PFSK-1 (cell line): ENCODE data around the gene VTI1A.
A peak's percentile ranks its signal among the peaks of the same experiment; 100 is the strongest.

Experiments
- FOXP2 ChIP-seq: optimal IDR thresholded peaks from 2 replicates; pipeline ENCODE3; 2011; ENCODE audit warnings: borderline replicate concordance, control low read depth, inconsistent platforms; ENCODE audit not compliant: insufficient read depth; ENCODE audit errors: extremely low read length, extremely low read depth
- POLR2AphosphoS5 ChIP-seq: IDR thresholded peaks from 2 replicates; pipeline ENCODE4 v1.6.1; 2012; ENCODE audit warnings: low read depth, mild to moderate bottlenecking, control low read depth, low read length, moderate library complexity
- SIN3A ChIP-seq: IDR thresholded peaks from 2 replicates; pipeline ENCODE4 v1.6.1; 2012; ENCODE audit warnings: mild to moderate bottlenecking, low read length, moderate library complexity, borderline replicate concordance; ENCODE audit not compliant: insufficient read depth
- TAF1 ChIP-seq: IDR thresholded peaks from 2 replicates; pipeline ENCODE4 v1.6.1; 2012; ENCODE audit warnings: low read length, control low read depth, borderline replicate concordance; ENCODE audit not compliant: insufficient read depth
- TF ChIP-seq, protein P1 (sequence below), 2 experiments: IDR thresholded peaks; 2 replicates each; pipeline versions ENCODE4 v1.6.1 to v1.8.0; 2011 to 2012; ENCODE audit warnings: low read depth in 2 of 2, low read length in 2 of 2, control low read depth in 1 of 2, inconsistent platforms in 1 of 2, mild to moderate bottlenecking in 1 of 2, moderate library complexity in 1 of 2; ENCODE audit not compliant: insufficient read depth in 1 of 2

VTI1A gene

GRCh38 chr10:112649006-112649821 lies 202.2 kb downstream of the VTI1A start:
- TF ChIP-seq, protein P1, sequence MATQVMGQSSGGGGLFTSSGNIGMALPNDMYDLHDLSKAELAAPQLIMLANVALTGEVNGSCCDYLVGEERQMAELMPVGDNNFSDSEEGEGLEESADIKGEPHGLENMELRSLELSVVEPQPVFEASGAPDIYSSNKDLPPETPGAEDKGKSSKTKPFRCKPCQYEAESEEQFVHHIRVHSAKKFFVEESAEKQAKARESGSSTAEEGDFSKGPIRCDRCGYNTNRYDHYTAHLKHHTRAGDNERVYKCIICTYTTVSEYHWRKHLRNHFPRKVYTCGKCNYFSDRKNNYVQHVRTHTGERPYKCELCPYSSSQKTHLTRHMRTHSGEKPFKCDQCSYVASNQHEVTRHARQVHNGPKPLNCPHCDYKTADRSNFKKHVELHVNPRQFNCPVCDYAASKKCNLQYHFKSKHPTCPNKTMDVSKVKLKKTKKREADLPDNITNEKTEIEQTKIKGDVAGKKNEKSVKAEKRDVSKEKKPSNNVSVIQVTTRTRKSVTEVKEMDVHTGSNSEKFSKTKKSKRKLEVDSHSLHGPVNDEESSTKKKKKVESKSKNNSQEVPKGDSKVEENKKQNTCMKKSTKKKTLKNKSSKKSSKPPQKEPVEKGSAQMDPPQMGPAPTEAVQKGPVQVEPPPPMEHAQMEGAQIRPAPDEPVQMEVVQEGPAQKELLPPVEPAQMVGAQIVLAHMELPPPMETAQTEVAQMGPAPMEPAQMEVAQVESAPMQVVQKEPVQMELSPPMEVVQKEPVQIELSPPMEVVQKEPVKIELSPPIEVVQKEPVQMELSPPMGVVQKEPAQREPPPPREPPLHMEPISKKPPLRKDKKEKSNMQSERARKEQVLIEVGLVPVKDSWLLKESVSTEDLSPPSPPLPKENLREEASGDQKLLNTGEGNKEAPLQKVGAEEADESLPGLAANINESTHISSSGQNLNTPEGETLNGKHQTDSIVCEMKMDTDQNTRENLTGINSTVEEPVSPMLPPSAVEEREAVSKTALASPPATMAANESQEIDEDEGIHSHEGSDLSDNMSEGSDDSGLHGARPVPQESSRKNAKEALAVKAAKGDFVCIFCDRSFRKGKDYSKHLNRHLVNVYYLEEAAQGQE (IDR thresholded peaks at IDR 0.05; ENCODE audit: insufficient read depth in 1 of 2, low read depth in 2 of 2, low read length in 2 of 2) = 0 out of 4 replicates have a peak, but pooled peaks of 1 of the 2 experiments have one; percentile 12
- TF ChIP-seq SIN3A (no peak), FOXP2 (no peak), TAF1 (no peak), POLR2AphosphoS5 (no peak)

DNA sequence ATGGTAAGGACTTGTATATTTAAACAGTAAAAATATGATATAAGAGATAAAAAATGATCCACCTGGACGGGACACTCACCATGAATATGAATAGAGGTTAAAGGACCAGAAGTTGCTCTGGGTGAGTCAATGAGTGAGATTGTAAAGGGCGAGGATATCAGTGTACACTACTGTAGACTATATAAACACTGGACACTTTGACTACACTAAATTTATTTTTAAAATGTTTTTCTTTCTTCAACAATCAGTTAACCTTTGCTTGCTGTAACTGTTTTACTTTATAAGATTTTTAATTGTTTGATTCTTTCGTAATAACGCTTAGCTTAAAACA lies 202.8 kb downstream of the VTI1A start:
- TF ChIP-seq SIN3A (no peak), FOXP2 (no peak), POLR2AphosphoS5 (no peak), TAF1 (no peak)
- TF ChIP-seq, protein P1 (IDR thresholded peaks at IDR 0.05; ENCODE audit: insufficient read depth in 1 of 2, low read depth in 2 of 2, low read length in 2 of 2) = no peak

DNA sequence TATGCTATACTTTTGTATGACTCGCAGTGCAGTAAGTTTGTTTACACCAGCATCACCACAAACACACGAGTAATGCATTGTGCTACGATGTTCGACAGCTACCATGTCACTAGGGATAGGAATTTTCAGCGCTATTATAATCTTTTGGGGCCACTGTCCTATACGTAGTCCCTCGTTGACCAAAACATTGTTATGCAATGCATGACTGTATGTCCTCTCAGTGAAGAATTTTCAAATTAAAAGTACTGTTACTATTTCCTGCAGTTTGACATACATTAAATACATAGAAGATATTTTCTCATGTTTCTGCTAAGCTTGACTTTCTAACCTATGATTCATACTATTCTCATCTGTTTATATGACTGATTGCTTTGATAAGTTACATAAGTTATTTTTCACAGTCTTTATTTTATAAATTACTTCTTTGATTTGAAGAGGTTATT lies 203.6 kb downstream of the VTI1A start:
- TF ChIP-seq TAF1 (no peak), FOXP2 (no peak), SIN3A (no peak), POLR2AphosphoS5 (no peak)
- TF ChIP-seq, protein P1 (IDR thresholded peaks at IDR 0.05; ENCODE audit: insufficient read depth in 1 of 2, low read depth in 2 of 2, low read length in 2 of 2) = no peak

DNA sequence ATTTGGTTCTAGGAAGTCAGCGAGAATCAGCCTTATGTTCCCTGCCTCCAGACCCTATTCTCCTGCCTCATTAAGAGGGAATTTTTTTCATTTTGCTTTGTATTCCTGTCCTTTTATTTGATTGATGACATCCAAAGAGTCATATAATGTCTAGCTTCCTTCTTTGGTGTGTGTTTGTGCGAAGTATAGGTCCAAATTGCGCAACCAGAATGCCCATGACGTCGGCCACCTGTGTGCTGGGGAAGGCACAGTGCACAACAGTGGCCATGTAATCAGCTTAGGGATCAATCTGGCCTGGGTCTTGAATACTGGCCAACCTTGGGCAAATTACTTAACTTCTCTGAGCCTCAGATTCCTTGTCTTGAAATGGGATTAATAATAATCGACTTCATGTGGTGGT lies 206.2 kb downstream of the VTI1A start:
- TF ChIP-seq POLR2AphosphoS5 (no peak), FOXP2 (no peak), SIN3A (no peak), TAF1 (no peak)
- TF ChIP-seq, protein P1 (IDR thresholded peaks at IDR 0.05; ENCODE audit: insufficient read depth in 1 of 2, low read depth in 2 of 2, low read length in 2 of 2) = no peak

DNA sequence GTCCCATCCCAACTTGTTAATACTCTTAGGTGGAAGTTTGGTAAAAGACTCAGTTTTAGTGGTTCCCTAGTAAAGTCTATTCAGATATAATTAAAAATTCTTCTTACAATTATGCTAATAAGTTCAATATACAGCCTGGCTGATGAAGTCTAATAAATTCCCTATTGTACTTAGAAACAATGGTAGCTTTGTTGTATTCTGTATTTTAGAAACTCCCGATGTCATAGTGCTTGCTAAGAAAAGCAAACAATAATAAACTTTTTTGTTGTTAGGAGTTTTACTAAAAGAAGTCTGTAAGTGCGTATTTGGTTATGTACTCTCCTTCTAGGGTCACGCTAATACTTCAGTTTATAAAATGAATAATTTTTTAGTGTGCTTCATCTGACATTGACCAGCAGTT lies 206.8 kb downstream of the VTI1A start:
- TF ChIP-seq TAF1 (no peak), FOXP2 (no peak)
